H1 (cell line): ENCODE data around the gene PXN. TPM values are rescaled to one million over a fixed set of nuclear protein-coding genes. Genes with fewer than 3 reads are reported as not detected.

Experiments used
- CTCF ChIA-PET: fragments of 300-600 bp; sonication (Branson Sonifier 250); formaldehyde crosslinking; loops from one replicate; lab custom pipeline; 2021; ENCODE audit not compliant: partially characterized antibody; lab: Charles Lee
- POLR2A ChIA-PET: fragments of 300-600 bp; sonication (Branson Sonifier 250); formaldehyde crosslinking; loops from one replicate; lab custom pipeline; 2021; ENCODE audit warnings: inconsistent platforms; ENCODE audit not compliant: partially characterized antibody; lab: Charles Lee
- DNase-seq, 2 experiments: peaks; one replicate each; pipeline versions ENCODE4 v3.0.0 to v3.0.0-alpha.2; 2010 to 2022; ENCODE audit warnings: low spot score in 2 of 2, low read depth in 1 of 2, mixed read lengths in 1 of 2
- FAIRE-seq: peaks from 2 replicates; lab custom pipeline; 2011; peaks lifted over from hg19 to GRCh38; lab: Jason Lieb, UNC
- H2AFZ ChIP-seq: 2 replicates; pipeline ENCODE4 v1.8.1; 2012; ENCODE audit warnings: low read length, inconsistent platforms
- H2AK5ac ChIP-seq: 2 replicates; pipeline ENCODE4 v1.6.1; 2013; ENCODE audit warnings: low read depth, low read length
- H2BK120ac ChIP-seq: replicated peaks from 2 replicates; pipeline ENCODE3; 2013; ENCODE audit warnings: low read depth, low read length, inconsistent platforms
- H2BK12ac ChIP-seq: 2 replicates; pipeline ENCODE4 v1.6.1; 2013; ENCODE audit warnings: low read depth, low read length
- H2BK15ac ChIP-seq: 2 replicates; pipeline ENCODE4 v1.6.1; 2013; ENCODE audit warnings: low read length
- H2BK20ac ChIP-seq: 2 replicates; pipeline ENCODE4 v1.6.1; 2013; ENCODE audit warnings: low read length
- H2BK5ac ChIP-seq: 2 replicates; pipeline ENCODE4 v1.6.1; 2013; ENCODE audit warnings: low read depth, low read length
- H3K14ac ChIP-seq: 2 replicates; pipeline ENCODE4 v1.6.1; 2013; ENCODE audit warnings: inconsistent platforms; ENCODE audit not compliant: insufficient read length
- H3K18ac ChIP-seq: 2 replicates; pipeline ENCODE4 v1.6.1; 2013; ENCODE audit warnings: low read length; ENCODE audit errors: extremely low read depth
- H3K23ac ChIP-seq: 2 replicates; pipeline ENCODE4 v1.6.1; 2013; ENCODE audit warnings: inconsistent platforms; ENCODE audit not compliant: insufficient read length
- H3K23me2 ChIP-seq: 2 replicates; pipeline ENCODE4 v1.6.1; 2013; ENCODE audit warnings: low read depth, low read length
- H3K27ac ChIP-seq: 2 replicates; pipeline ENCODE4 v1.6.1; 2011; ENCODE audit warnings: low read depth, low read length, inconsistent platforms
- H3K27me3 ChIP-seq, 4 experiments: replicated peaks in 1 of 4; 1 replicate in 1 of 4; 2 replicates in 3 of 4; pipeline versions ENCODE4 v1.6.1 to v1.8.1; 2011 to 2013; ENCODE audit warnings: low read length in 3 of 4, mild to moderate bottlenecking in 3 of 4, inconsistent platforms in 2 of 4, mixed read lengths in 2 of 4, moderate library complexity in 1 of 4; ENCODE audit not compliant: control insufficient read depth in 3 of 4, insufficient read depth in 3 of 4; ENCODE audit errors: extremely low read depth in 1 of 4
- H3K36me3 ChIP-seq, 4 experiments: 2 replicates each; pipeline versions ENCODE4 v1.6.1 to v1.8.1; 2011 to 2013; ENCODE audit warnings: mild to moderate bottlenecking in 4 of 4, low read length in 3 of 4, moderate library complexity in 2 of 4, control low read depth in 1 of 4, inconsistent platforms in 1 of 4; ENCODE audit not compliant: insufficient read depth in 4 of 4, control insufficient read depth in 2 of 4
- H3K4ac ChIP-seq: replicated peaks from 2 replicates; pipeline ENCODE3; 2013; ENCODE audit warnings: low read length, low read depth, mixed read lengths, inconsistent platforms; ENCODE audit not compliant: insufficient read length
- H3K4me1 ChIP-seq, 4 experiments: replicated peaks in 1 of 4; 1 replicate in 1 of 4; 2 replicates in 3 of 4; pipeline versions ENCODE4 v1.6.1 to v1.8.1; 2011 to 2013; ENCODE audit warnings: low read length in 3 of 4, inconsistent platforms in 2 of 4, mixed read lengths in 1 of 4; ENCODE audit not compliant: insufficient read depth in 4 of 4, control insufficient read depth in 3 of 4
- H3K4me2 ChIP-seq, 2 experiments: 2 replicates each; pipeline versions ENCODE4 v1.6.1 to v1.8.1; 2011 to 2013; ENCODE audit warnings: low read depth in 2 of 2, low read length in 2 of 2, control low read depth in 1 of 2, inconsistent platforms in 1 of 2, mild to moderate bottlenecking in 1 of 2; ENCODE audit not compliant: insufficient read depth in 1 of 2
- H3K4me3 ChIP-seq, 4 experiments: fragments of 200-600, 300-600 bp in 1 of 4; sonication (generic), shearing (Covaris generic), sonication (Bioruptor Twin) in 1 of 4; 2 replicates each; pipeline versions ENCODE4 v1.5.1 to v1.8.1; 2011 to 2016; ENCODE audit warnings: low read length in 4 of 4, low read depth in 3 of 4, control low read depth in 2 of 4, inconsistent platforms in 2 of 4, mild to moderate bottlenecking in 2 of 4, mixed read lengths in 1 of 4, moderate library complexity in 1 of 4; ENCODE audit not compliant: insufficient read depth in 2 of 4; ENCODE audit errors: extremely low read depth in 1 of 4
- H3K56ac ChIP-seq: replicated peaks from 2 replicates; pipeline ENCODE3; 2013; ENCODE audit warnings: low read depth, mild to moderate bottlenecking, mixed read lengths, low read length, inconsistent platforms; ENCODE audit not compliant: insufficient read length
- H3K79me1 ChIP-seq: 2 replicates; pipeline ENCODE4 v1.6.1; 2013; ENCODE audit warnings: low read depth, low read length, control low read depth
- H3K79me2 ChIP-seq, 2 experiments: 2 replicates each; pipeline versions ENCODE4 v1.6.1 to v1.8.1; 2012 to 2013; ENCODE audit warnings: low read length in 2 of 2, mild to moderate bottlenecking in 2 of 2, inconsistent platforms in 1 of 2; ENCODE audit not compliant: insufficient read depth in 2 of 2, control insufficient read depth in 1 of 2
- H3K9ac ChIP-seq, 4 experiments: replicated peaks in 1 of 4; 1 replicate in 1 of 4; 2 replicates in 3 of 4; pipeline versions ENCODE4 v1.6.1 to v1.8.1; 2011 to 2013; ENCODE audit warnings: low read depth in 3 of 4, low read length in 3 of 4, control low read depth in 2 of 4, mild to moderate bottlenecking in 2 of 4, moderate library complexity in 2 of 4, inconsistent platforms in 1 of 4; ENCODE audit errors: extremely low read depth in 1 of 4
- H3K9me3 ChIP-seq, 2 experiments: 2 replicates each; pipeline versions ENCODE4 v1.6.1 to v1.8.1; 2012 to 2013; ENCODE audit warnings: mild to moderate bottlenecking in 2 of 2, moderate library complexity in 2 of 2, control low read depth in 1 of 2, inconsistent platforms in 1 of 2, low read depth in 1 of 2, low read length in 1 of 2, mixed read lengths in 1 of 2; ENCODE audit not compliant: insufficient read depth in 2 of 2
- H4K20me1 ChIP-seq, 2 experiments: replicated peaks in 1 of 2; 2 replicates each; pipeline versions ENCODE3 to v1.8.1; 2011 to 2013; ENCODE audit warnings: inconsistent platforms in 2 of 2, low read length in 2 of 2, mild to moderate bottlenecking in 1 of 2; ENCODE audit not compliant: insufficient read depth in 2 of 2, control insufficient read depth in 1 of 2
- H4K5ac ChIP-seq: 2 replicates; pipeline ENCODE4 v1.6.1; 2013; ENCODE audit warnings: low read length, low read depth, mixed read lengths, inconsistent platforms; ENCODE audit not compliant: insufficient read length
- H4K8ac ChIP-seq: 2 replicates; pipeline ENCODE4 v1.8.0; 2013; ENCODE audit warnings: mild to moderate bottlenecking, moderate library complexity, low read length, inconsistent platforms; ENCODE audit not compliant: insufficient read depth; ENCODE audit errors: extremely low read depth
- H4K91ac ChIP-seq: replicated peaks from 2 replicates; pipeline ENCODE3; 2013; ENCODE audit warnings: low read length, mixed read lengths, inconsistent platforms; ENCODE audit not compliant: insufficient read length
- ASH2L ChIP-seq: fragments of 200-600, 300-600 bp; sonication (generic); IDR thresholded peaks from one replicate; pipeline ENCODE4 v1.7.1; 2017; ENCODE audit warnings: low read length
- CTCF ChIP-seq, 3 experiments: IDR thresholded peaks; 1 replicate in 2 of 3; 2 replicates in 1 of 3; pipeline versions ENCODE4 v1.5.1 to v1.6.1; 2011; ENCODE audit warnings: low read length in 3 of 3, mild to moderate bottlenecking in 3 of 3, inconsistent platforms in 2 of 3, low read depth in 1 of 3, moderate library complexity in 1 of 3; ENCODE audit not compliant: insufficient read depth in 1 of 3; ENCODE audit errors: control extremely low read depth in 1 of 3
- TEAD4 ChIP-seq: IDR thresholded peaks from 2 replicates; pipeline ENCODE4 v1.6.1; 2012; ENCODE audit warnings: low read depth, low read length, inconsistent platforms, mixed read lengths
- WGBS, 2 experiments: shearing (Covaris generic) in 1 of 2; methylation state at CpG; one replicate each; pipeline versions ENCODE4 v1.1.6 to v1.1.7; 2013 to 2015; ENCODE audit warnings: low lambda C conversion rate in 2 of 2, mixed read lengths in 2 of 2, inconsistent platforms in 1 of 2, low coverage in 1 of 2, missing lambda C conversion rate in 1 of 2; ENCODE audit not compliant: insufficient replicate concordance in 2 of 2, insufficient coverage in 1 of 2, insufficient read length in 1 of 2; ENCODE audit errors: extremely low coverage in 1 of 2, missing lambda C conversion rate in 1 of 2; 5-methylcytosine and 5-hydroxymethylcytosine counted together
- polyA plus RNA-seq, 7 experiments: library from polyadenylated mRNA; depleted of rRNA in 3 of 7; stranded (reverse) in 5 of 7; unstranded in 2 of 7; fragments of >200 nt in 5 of 7; fragments of 200-250 nt in 2 of 7; gene quantifications; 1 replicate in 5 of 7; 2 replicates in 1 of 7; 4 replicates in 1 of 7; pipeline versions ENCODE4 v1.2.1 to v1.2.3, GENCODE V29; 2011 to 2013; ENCODE audit warnings: missing spikeins in 2 of 7, mixed read lengths in 2 of 7
- total RNA-seq: library from RNA; stranded (reverse); fragmentation: NEBNext Ultra II Directional; extraction: Animal tissue kit (Norgen Biotek cat#: 25700); gene quantifications from 2 replicates; pipeline ENCODE4 v1.2.1, GENCODE V29; 2021

The PXN gene
- total and polyA plus RNA-seq, 2 of the 8 experiments (the other 6 are each of a cell fraction or from before 2014, with no cell fraction given): 51.0 to 105 TPM

DNA sequence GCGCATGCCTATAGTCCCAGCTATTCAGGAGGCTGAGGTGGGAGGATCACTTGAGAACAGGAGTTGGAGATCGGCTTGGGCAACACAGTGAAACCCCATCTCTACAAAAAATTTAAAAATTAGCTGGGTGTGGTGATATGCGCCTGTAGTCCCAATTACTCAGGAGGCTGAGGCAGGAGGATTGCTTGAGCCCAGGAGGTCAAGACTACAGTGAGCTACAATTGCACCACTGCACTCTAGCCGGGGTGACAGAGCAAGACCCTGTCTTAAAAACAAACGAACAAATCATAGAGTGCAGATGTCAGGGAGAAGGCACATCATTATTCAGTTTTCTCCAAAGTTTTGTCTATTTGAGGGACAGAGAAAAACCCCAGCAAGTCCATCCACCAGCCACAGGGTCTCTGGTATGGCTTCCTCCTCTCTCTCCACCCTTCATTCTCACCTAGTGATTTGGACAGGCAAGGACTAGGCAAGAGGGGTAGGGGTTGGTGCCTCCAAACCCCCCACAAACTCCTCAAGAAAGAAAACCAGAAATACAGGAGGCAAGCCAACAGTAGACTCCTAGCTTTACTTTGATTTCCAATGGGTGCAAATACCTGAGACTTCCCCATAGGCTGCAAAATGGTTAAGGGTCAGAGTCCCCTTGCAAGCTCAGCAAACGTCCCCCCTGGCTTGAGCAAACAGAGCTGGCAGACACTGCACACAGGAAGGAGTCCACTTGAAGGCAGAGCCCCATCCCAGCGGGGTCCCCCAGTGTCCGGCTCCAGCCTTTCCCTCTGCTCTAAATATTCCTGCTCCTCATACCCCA, 38.1 kb downstream of the PXN start:
- Histone ChIP-seq H4K20me1 (peaks cover 6 to 12% of the 10 kb centered on the region in 2 experiments), H3K23ac (no peak overlapping the region), H4K8ac (no peak overlapping the region), H3K4ac (peak overlapping the region; percentile 73), H3K79me1 (no peaks in the 10 kb centered on the region; the same call in 1 of the 2 replicates), H3K4me2 (no peak overlapping the region; a peak in 2 of 4 replicates), H3K23me2 (no peaks in the 10 kb centered on the region; the same call in 1 of the 2 replicates), H2AK5ac (no peak overlapping the region), H3K56ac (no peak overlapping the region), H2BK120ac (no peak overlapping the region), H2BK20ac (no peak overlapping the region), H3K18ac (peak overlapping the region; percentile 2; the same call in 1 of the 2 replicates), H3K9ac (no peak overlapping the region), H2BK15ac (no peak overlapping the region; the same call in 1 of the 2 replicates), H3K9me3 (no peaks in the 10 kb centered on the region), H4K5ac (no peak overlapping the region), H3K36me3 (peaks cover 4 to 14% (median 11%) of the 10 kb centered on the region in 4 experiments; a peak in 7 of 8 replicates), H3K79me2 (peaks cover 0 to 33% of the 10 kb centered on the region in 2 experiments; a peak in 2 of 4 replicates), H2BK12ac (peak overlapping the region; percentile 7; the same call in 1 of the 2 replicates), H2AFZ (no peak overlapping the region), H2BK5ac (peak overlapping the region; percentile 41; the same call in 1 of the 2 replicates), H3K4me3 (no peak overlapping the region), H4K91ac (peak overlapping the region; percentile 36), H3K27ac (no peak overlapping the region), H3K27me3 (no peaks in the 10 kb centered on the region), H3K4me1 (peaks cover 24 to 61% (median 39%) of the 10 kb centered on the region in 4 experiments), H3K14ac (no peak overlapping the region)
- TF ChIP-seq CTCF (IDR thresholded peaks at IDR 0.05; ENCODE audit: control extremely low read depth in 1 of 3, insufficient read depth in 1 of 3, low read depth in 1 of 3, low read length in 3 of 3) (no peak), TEAD4 (no peak), ASH2L (no peak)
- FAIRE-seq (no peak), DNase-seq (no peak)
- 82% methylated on average over 8 of the region's 8 CpGs; no CpG with 5 or more reads in 1 of the 2 experiments for WGBS, 2 experiments
- ChIA-PET CTCF (interaction anchor here (0.6 to 17.8 kb wide), 39 partner anchors 8 to 1049 kb away, joined by 3 to 930 read pairs (median 5); partner anchors contain the start of genes GCN1, HSPB8, POP5 and PXN), POLR2A (interaction anchor here (0.6 to 88.3 kb wide), 18 partner anchors 8 to 239 kb away, joined by 3 to 4270 read pairs (median 4); partner anchors contain the start of genes BICDL1, GCN1, PXN and RAB35)
